ENCODE measurements around the gene FAT1. TPM values are rescaled to one million over a fixed set of nuclear protein-coding genes. Genes with fewer than 3 reads are reported as not detected.
A peak's percentile ranks its signal among the peaks of the same experiment; 100 is the strongest.

Gene FAT1
- total RNA-seq, 1 experiment from 2014 or later, result 83.9 TPM

- Histone ChIP-seq H3K36me3 (replicated peaks; ENCODE audit: control insufficient read depth, insufficient read depth, low read length) (peaks cover 12% of the 10 kb centered on the region), H3K4me3 (ENCODE audit: insufficient read depth, low read depth, low read length) (no peak overlapping the region), H3K27me3 (ENCODE audit: control insufficient read depth, insufficient read depth, low read length) (no peaks in the 10 kb centered on the region)
- DNase-seq, result no peak
Measured at GRCh38 chr4:186592966-186593586, 130.6 kb downstream of the FAT1 start.

- H3K36me3 ChIP-seq (replicated peaks; ENCODE audit: control insufficient read depth, insufficient read depth, low read length), result peaks cover 12% of the 10 kb centered on the region
- no peaks in the 10 kb centered on the region for H3K27me3 ChIP-seq (ENCODE audit: control insufficient read depth, insufficient read depth, low read length)
- no peak overlapping the region for H3K4me3 ChIP-seq (ENCODE audit: insufficient read depth, low read depth, low read length)
- DNase-seq, result no peak
Measured at GRCh38 chr4:186592445-186592844, 131.2 kb downstream of the FAT1 start.

- no peak overlapping the region for H3K4me3 ChIP-seq (ENCODE audit: insufficient read depth, low read depth, low read length)
- no peaks in the 10 kb centered on the region for H3K27me3 ChIP-seq (ENCODE audit: control insufficient read depth, insufficient read depth, low read length)
- DNase-seq, result no peak
- peaks cover 7% of the 10 kb centered on the region for H3K36me3 ChIP-seq (replicated peaks; ENCODE audit: control insufficient read depth, insufficient read depth, low read length)
Measured at GRCh38 chr4:186591651-186592050, 132.0 kb downstream of the FAT1 start.

- Histone ChIP-seq H3K27me3 (ENCODE audit: control insufficient read depth, insufficient read depth, low read length) (no peaks in the 10 kb centered on the region), H3K36me3 (replicated peaks; ENCODE audit: control insufficient read depth, insufficient read depth, low read length) (peaks cover 1% of the 10 kb centered on the region; the same call in 1 of the 2 replicates), H3K4me3 (ENCODE audit: insufficient read depth, low read depth, low read length) (no peak overlapping the region)
- DNase-seq, result no peak
Measured at GRCh38 chr4:186588503-186588902, 135.2 kb downstream of the FAT1 start.

- Histone ChIP-seq H3K4me3 (ENCODE audit: insufficient read depth, low read depth, low read length) (no peak overlapping the region), H3K36me3 (replicated peaks; ENCODE audit: control insufficient read depth, insufficient read depth, low read length) (peaks cover 1% of the 10 kb centered on the region), H3K27me3 (ENCODE audit: control insufficient read depth, insufficient read depth, low read length) (no peaks in the 10 kb centered on the region)
- DNase-seq, result peak; percentile 65
Measured at GRCh38 chr4:186587416-186588018, 136.1 kb downstream of the FAT1 start.

GRCh38 chr4:186586205-186586604 is 137.5 kb downstream of the FAT1 start:
- no peak overlapping the region for H3K4me3 ChIP-seq (ENCODE audit: insufficient read depth, low read depth, low read length)
- H3K27me3 ChIP-seq (ENCODE audit: control insufficient read depth, insufficient read depth, low read length), result no peaks in the 10 kb centered on the region
- H3K36me3 ChIP-seq (replicated peaks; ENCODE audit: control insufficient read depth, insufficient read depth, low read length), result peaks cover 1% of the 10 kb centered on the region
- no peak for DNase-seq

GRCh38 chr4:186584912-186585311 is 138.7 kb downstream of the FAT1 start:
- peaks cover 1% of the 10 kb centered on the region for H3K36me3 ChIP-seq (replicated peaks; ENCODE audit: control insufficient read depth, insufficient read depth, low read length)
- H3K4me3 ChIP-seq (ENCODE audit: insufficient read depth, low read depth, low read length), result no peak overlapping the region
- DNase-seq, result no peak
- no peaks in the 10 kb centered on the region for H3K27me3 ChIP-seq (ENCODE audit: control insufficient read depth, insufficient read depth, low read length)

GRCh38 chr4:186581421-186581820 is 142.2 kb downstream of the FAT1 start:
- peaks cover 1% of the 10 kb centered on the region; the same call in 1 of the 2 replicates for H3K36me3 ChIP-seq (replicated peaks; ENCODE audit: control insufficient read depth, insufficient read depth, low read length)
- DNase-seq, result no peak
- H3K27me3 ChIP-seq (ENCODE audit: control insufficient read depth, insufficient read depth, low read length), result no peaks in the 10 kb centered on the region
- no peak overlapping the region for H3K4me3 ChIP-seq (ENCODE audit: insufficient read depth, low read depth, low read length)

GRCh38 chr4:186580669-186581068 is 143.0 kb downstream of the FAT1 start:
- DNase-seq, result no peak
- no peak overlapping the region for H3K4me3 ChIP-seq (ENCODE audit: insufficient read depth, low read depth, low read length)

GRCh38 chr4:186570193-186570996 is 153.3 kb downstream of the FAT1 start:
- Histone ChIP-seq H3K27me3 (ENCODE audit: control insufficient read depth, insufficient read depth, low read length) (no peaks in the 10 kb centered on the region), H3K4me3 (ENCODE audit: insufficient read depth, low read depth, low read length) (no peak overlapping the region), H3K36me3 (replicated peaks; ENCODE audit: control insufficient read depth, insufficient read depth, low read length) (no peaks in the 10 kb centered on the region)
- no peak for DNase-seq

More at GRCh38 chr4:186580669-186581068, 143.0 kb downstream of the FAT1 start:
- Histone ChIP-seq H3K27me3 (ENCODE audit: control insufficient read depth, insufficient read depth, low read length) (no peaks in the 10 kb centered on the region), H3K36me3 (replicated peaks; ENCODE audit: control insufficient read depth, insufficient read depth, low read length) (no peaks in the 10 kb centered on the region; the same call in 1 of the 2 replicates)

- no peak for DNase-seq
- H3K27me3 ChIP-seq (ENCODE audit: control insufficient read depth, insufficient read depth, low read length), result no peaks in the 10 kb centered on the region
- H3K36me3 ChIP-seq (replicated peaks; ENCODE audit: control insufficient read depth, insufficient read depth, low read length), result no peaks in the 10 kb centered on the region
- no peak overlapping the region for H3K4me3 ChIP-seq (ENCODE audit: insufficient read depth, low read depth, low read length)
Measured at GRCh38 chr4:186569533-186570192, 154.0 kb downstream of the FAT1 start.

- DNase-seq, result no peak
Measured at GRCh38 chr4:186566068-186566467, 157.6 kb downstream of the FAT1 start.

GRCh38 chr4:186563761-186564160 is 159.9 kb downstream of the FAT1 start:
- no peaks in the 10 kb centered on the region for H3K36me3 ChIP-seq (replicated peaks; ENCODE audit: control insufficient read depth, insufficient read depth, low read length)
- no peak overlapping the region for H3K4me3 ChIP-seq (ENCODE audit: insufficient read depth, low read depth, low read length)
- H3K27me3 ChIP-seq (ENCODE audit: control insufficient read depth, insufficient read depth, low read length), result no peaks in the 10 kb centered on the region
- DNase-seq, result no peak

More at GRCh38 chr4:186566068-186566467, 157.6 kb downstream of the FAT1 start:
- no peaks in the 10 kb centered on the region for H3K36me3 ChIP-seq (replicated peaks; ENCODE audit: control insufficient read depth, insufficient read depth, low read length)
- H3K4me3 ChIP-seq (ENCODE audit: insufficient read depth, low read depth, low read length), result no peak overlapping the region
- no peaks in the 10 kb centered on the region for H3K27me3 ChIP-seq (ENCODE audit: control insufficient read depth, insufficient read depth, low read length)

GRCh38 chr4:186561748-186562147 is 161.9 kb downstream of the FAT1 start:
- no peak for DNase-seq
- Histone ChIP-seq H3K27me3 (ENCODE audit: control insufficient read depth, insufficient read depth, low read length) (no peaks in the 10 kb centered on the region), H3K4me3 (ENCODE audit: insufficient read depth, low read depth, low read length) (no peak overlapping the region), H3K36me3 (replicated peaks; ENCODE audit: control insufficient read depth, insufficient read depth, low read length) (no peaks in the 10 kb centered on the region)

Measured in H7 (cell line).